Activated T-helper 1 cell treated with Interleukin-2 at 50 U/mL for 16 hours (primary cell): ENCODE results near the gene ABCG1.

Source experiments
- DNase-seq: peaks from one replicate; pipeline ENCODE4 v3.0.0-alpha.2; 2020; ENCODE audit warnings: low read depth

The ABCG1 gene

GRCh38 chr21:42214081-42214750 lies 4.7 kb upstream of the ABCG1 start:
- no peak for DNase-seq

DNA sequence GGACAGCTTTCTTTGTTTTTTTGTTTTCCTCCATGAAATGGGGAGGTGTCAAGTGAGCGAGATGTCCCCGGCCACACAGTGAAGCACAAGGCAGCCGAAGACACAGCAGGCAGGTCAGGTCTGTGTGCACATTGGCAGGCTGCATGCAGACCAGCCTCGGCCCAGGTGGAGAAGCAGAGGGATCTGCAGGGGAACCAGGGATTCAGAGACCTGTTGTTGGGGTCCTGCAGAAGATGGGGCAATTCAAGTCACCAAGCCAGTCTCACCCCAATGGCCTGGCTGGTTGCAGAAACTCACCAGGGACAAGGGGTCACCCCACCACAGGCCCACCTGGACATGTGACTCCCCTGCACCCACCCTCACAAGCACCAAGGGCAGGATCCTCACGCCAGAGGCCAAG lies 4.0 kb upstream of the ABCG1 start:
- no peak for DNase-seq

DNA sequence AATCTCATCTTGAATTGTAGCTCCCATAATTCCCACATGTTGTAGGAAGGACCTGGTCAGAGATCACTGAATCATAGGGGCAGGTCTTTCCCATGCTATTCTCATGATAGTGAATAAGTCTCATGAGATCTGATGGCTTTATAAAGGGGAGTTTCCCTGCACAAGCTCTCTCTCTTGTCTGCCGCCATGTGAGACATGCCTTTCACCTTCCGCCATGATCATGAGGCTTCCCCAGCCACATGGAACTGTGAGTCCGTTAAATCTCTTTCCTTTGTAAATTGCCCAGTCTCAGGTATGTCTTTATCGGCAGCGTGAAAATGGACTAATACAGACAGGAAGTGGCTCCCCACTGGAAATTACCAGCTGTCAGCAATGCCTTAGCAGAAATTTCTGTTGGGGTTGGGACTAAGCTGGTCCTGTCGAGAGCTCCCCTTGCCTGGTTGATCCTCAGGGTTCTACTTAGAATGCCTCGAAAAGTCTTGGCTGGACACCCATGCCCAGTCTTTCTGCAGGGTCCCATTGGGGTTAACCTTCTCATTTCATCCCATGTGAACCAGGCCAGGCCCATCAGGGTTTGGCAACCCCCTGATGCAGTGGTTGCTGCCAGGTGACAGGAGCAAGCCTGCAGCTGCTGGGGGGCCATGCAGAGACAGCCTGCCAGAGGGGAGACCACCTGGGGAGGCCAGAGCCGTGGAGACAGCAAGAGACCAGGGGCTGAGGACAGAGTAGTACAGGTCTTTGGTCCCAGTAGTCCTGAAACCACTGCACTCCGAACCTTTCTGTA lies 2.8 kb upstream of the ABCG1 start:
- DNase-seq, result no peak

- no peak for DNase-seq
These were observed 2.0 kb upstream of the ABCG1 start for GRCh38 chr21:42216726-42217572.

DNA sequence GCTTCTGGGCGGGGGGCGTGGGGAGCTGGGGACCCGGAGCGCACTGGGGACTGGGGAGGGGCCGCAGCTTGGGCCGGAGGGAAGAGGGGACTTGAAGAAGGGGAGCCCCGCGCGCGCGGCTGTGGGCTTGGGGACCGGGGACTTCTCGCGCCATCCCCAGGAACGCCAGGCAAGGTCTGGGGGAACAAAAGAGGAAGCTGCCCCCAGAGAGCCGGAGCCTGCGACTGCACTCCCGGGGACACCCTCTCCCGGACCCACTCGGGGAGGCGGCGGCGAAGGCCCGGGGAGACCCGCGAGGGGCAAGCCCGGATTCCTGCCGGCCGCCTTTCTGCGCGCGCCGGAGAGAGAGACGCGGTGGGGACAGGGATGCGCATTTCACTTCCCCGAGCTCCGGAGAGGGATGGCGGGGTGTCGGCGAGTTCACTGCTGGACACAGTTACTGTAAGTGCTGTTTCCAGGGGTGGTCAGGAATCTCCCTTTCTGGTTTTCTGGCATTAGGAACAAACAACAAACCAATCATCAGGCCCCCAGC lies 732 bp downstream of the ABCG1 start:
- no peak for DNase-seq

DNA sequence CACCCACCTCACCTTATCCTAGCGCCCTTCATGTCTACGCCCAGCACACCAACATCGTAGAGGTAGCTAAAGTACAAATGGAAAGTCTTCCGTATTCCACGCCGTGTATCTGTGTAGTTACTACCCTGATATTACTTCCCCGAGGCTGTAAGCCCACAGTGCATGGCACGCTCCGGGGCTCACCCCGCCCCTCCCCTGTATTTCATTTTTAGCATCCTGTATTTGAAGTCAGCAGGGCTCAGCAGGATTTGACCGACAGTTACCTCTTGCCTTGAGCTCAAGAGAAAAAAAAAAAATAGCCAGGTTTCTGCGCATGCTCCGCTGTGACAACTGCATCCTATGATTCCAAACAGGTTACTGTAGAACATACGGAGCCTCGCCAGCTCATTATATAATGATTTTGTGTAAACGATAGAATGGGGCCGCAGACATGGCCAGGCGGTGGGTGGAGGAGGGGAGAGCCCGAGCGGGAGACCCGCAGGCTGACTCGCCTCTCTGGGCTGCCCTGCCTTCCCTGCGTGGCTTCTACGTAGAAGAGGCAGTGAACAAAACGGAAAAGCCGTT lies 1.3 kb downstream of the ABCG1 start:
- peak; percentile 54 for DNase-seq

- no peak for DNase-seq
These were observed 2.8 kb downstream of the ABCG1 start for GRCh38 chr21:42221581-42222345.

DNA sequence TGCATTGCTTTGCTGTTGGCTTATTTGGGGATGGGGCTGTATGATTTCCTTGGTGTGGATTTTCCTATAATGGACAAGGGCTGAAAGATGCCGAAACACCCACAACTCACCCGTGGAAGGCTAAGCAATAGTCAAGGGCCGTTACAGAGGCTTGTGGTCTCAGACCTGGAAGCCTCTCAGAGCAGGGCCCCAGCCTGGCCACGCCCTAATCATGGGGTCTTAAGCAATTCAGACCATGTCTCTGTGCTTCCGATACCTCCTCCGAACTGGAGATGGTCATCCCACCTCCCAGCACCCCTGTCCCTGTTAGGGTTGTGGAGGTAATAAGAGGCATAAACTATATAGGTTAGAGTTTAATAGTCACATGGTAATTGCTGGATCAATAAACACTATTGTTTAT lies 3.4 kb downstream of the ABCG1 start:
- DNase-seq, result no peak

- DNase-seq, result no peak
These were observed 4.0 kb downstream of the ABCG1 start for GRCh38 chr21:42222821-42223390.

DNA sequence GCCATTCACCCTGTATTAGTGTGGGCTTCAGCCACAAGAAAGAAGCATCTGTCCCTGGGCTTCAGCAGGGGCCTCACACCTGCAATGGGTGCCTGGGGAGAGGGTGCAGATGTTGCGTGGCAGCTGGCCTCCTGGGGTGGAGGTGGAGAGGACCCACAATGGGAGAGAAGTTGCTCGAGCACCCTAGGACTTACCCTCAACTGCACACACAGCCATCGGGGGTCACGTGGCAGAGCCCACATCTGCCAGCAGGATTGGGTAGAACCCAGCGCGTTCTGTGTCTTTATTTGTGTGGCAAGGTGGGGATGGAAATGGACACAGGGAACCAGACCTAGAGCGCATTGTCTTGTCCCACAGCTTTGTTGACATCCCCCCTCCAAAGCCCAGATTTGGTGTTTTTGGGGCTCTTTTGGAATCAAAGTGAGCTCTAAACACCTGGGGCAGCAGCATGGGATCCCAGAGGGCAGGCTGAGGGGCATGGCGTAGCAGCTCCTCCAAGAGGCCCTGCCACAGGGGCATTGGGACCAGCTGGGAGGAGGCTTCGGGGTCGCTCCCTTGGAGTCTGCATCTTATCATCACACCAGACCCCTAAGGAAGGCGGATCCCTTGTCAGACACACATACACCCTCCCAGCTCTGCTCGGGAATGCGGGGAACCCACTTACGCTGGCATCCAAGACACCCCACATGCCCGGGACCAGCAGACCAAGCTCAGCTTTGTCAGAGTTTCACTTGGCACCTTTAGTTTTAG lies 5.1 kb downstream of the ABCG1 start:
- no peak for DNase-seq

GRCh38 chr21:42225042-42225441 lies 6.1 kb downstream of the ABCG1 start:
- no peak for DNase-seq

GRCh38 chr21:42225571-42226155 lies 6.7 kb downstream of the ABCG1 start:
- no peak for DNase-seq

- no peak for DNase-seq
These were observed 7.7 kb downstream of the ABCG1 start for GRCh38 chr21:42226626-42227025.

DNA sequence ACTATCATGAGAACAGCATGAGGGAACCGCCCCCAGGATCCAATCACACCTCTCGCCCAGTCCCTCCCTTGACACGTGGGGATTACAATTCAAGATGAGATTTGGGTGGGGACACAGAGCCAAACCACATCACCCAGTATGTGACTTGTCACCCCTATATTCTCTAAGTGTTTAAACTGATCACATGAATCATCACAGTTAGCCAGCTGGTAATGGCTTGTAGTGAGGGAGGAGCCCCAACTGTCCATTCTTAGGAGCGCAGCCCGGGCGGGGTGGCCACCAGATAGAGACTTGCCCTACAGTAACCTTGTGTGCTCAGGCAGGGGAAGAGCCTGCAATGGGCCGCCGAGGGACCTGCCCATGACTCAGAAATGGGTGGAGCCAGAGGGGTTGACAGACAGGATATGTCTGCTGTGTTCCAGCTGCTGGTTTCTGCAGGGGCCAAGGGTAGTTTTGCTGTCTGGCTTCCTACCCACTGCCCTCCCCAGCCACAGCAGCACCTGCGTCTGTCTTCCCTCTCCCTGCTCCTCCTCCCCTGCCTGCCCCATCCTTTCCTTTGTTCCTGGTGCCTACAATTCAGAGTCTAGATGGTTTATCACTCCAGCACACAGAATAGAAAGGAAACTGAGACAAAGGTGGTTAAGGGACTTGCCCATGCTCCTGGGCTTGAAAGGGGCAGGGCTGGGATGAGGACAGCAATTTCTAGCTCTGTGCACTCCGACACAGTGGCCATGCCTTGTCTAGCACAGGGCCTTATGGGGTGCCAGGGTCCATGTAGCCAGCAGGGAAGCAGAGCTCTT lies 9.2 kb downstream of the ABCG1 start:
- DNase-seq, result peak; percentile 80

DNA sequence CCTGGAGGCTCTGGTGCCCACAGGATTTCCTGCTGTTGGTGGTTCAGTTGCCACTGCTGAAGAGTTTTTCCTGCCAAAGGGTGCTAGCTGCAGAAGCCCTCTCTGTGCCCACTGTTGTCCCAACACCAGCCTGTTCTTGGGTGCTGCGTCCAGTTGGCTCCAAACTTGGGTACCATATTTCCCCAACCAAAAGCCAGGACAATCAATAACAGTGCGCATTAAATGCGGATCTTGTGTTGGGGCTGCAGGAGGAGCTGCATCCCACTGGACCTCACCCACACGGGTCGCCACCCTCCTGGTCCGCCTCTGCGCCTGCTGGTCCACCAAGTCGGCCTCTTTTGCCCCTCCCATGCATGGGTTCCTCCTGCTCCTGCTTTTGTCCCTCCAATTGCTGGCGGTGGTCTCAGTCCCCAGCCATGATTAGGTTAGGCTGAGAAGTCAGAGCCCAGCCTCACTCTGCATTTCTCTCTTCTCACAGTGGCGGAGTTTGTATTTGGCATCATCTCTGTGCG lies 9.8 kb downstream of the ABCG1 start:
- DNase-seq, result no peak

GRCh38 chr21:42229676-42230075 lies 10.7 kb downstream of the ABCG1 start:
- DNase-seq, result no peak

DNA sequence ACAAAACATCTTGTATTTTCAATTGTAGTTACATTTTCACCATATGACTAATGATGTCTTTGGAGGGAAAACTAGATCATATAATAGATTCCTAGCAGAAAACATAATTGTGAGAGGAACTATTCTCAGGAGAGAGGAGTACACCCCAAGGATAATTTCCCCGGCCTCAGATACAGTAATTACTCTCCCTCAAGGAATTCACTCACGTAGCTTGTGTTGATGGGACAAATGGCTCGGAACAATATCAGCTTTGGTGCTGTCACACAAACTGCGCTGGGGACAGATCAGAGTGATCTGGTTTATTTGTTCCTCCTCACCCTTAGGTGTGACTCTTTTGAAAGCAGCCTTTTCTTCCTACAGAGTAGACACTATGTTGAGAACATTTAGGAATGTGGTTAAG lies 11.2 kb downstream of the ABCG1 start:
- DNase-seq, result no peak

- DNase-seq, result no peak
These were observed 11.7 kb downstream of the ABCG1 start for GRCh38 chr21:42230636-42231035.

- DNase-seq, result no peak
These were observed 12.8 kb downstream of the ABCG1 start for GRCh38 chr21:42231756-42232155.
